Anterior cingulate cortex (tissue), 58 donors: Measurements from ENCODE around the gene ZC3H15.

Experiments used
- DNase-seq, 58 donors: peaks; one replicate each; lab custom pipeline; 2025; lab: John Stamatoyannopoulos, UW

Gene ZC3H15

GRCh38 chr2:186534406-186534805 lies 48.3 kb downstream of the ZC3H15 start:
- no peak for DNase-seq

- DNase-seq, result no peak
Measured at GRCh38 chr2:186535861-186536260, 49.8 kb downstream of the ZC3H15 start.

GRCh38 chr2:186537019-186537418 lies 51.0 kb downstream of the ZC3H15 start:
- no peak for DNase-seq

- DNase-seq, result no peak
Measured at GRCh38 chr2:186540941-186541340, 54.9 kb downstream of the ZC3H15 start.

GRCh38 chr2:186542002-186542401 lies 55.9 kb downstream of the ZC3H15 start:
- no peak for DNase-seq

- peak in 1 of 58 donors; percentile 12 for DNase-seq
Measured at GRCh38 chr2:186543561-186544131, 57.6 kb downstream of the ZC3H15 start.

- DNase-seq, result no peak
Measured at GRCh38 chr2:186544255-186544675, 58.2 kb downstream of the ZC3H15 start.

GRCh38 chr2:186546846-186547245 lies 60.8 kb downstream of the ZC3H15 start:
- DNase-seq, result no peak

- DNase-seq, result no peak
Measured at GRCh38 chr2:186551323-186552050, 65.4 kb downstream of the ZC3H15 start.

GRCh38 chr2:186554429-186554828 lies 68.4 kb downstream of the ZC3H15 start:
- no peak for DNase-seq

- DNase-seq, result no peak
Measured at GRCh38 chr2:186554850-186555671, 69.0 kb downstream of the ZC3H15 start.

GRCh38 chr2:186558512-186559276 lies 72.6 kb downstream of the ZC3H15 start:
- no peak for DNase-seq
